AG09309 (cell line): ENCODE results near the gene ATP9B.

Experiments used
- DNase-seq: peaks from one replicate; pipeline ENCODE4 v3.0.0-alpha.2; 2010; ENCODE audit warnings: low read depth
- H3K4me3 ChIP-seq: 2 replicates; pipeline ENCODE4 v1.5.1; 2011; ENCODE audit warnings: mild to moderate bottlenecking, low read depth, low read length, moderate library complexity; ENCODE audit not compliant: control insufficient read depth
- CTCF ChIP-seq: IDR thresholded peaks from 2 replicates; pipeline ENCODE4 v1.5.1; 2011; ENCODE audit warnings: mild to moderate bottlenecking, low read depth, low read length, inconsistent platforms; ENCODE audit not compliant: insufficient read depth, control insufficient read depth; ENCODE audit errors: missing control alignments

ATP9B gene

GRCh38 chr18:79405781-79406575 lies 336.8 kb downstream of the ATP9B start:
- no peak overlapping the region for H3K4me3 ChIP-seq
- DNase-seq = no peak
- no peak for TF ChIP-seq CTCF

- no peak for DNase-seq
- no peak overlapping the region for H3K4me3 ChIP-seq
- TF ChIP-seq CTCF = no peak
Observed at GRCh38 chr18:79406708-79407107, 337.5 kb downstream of the ATP9B start.

GRCh38 chr18:79409313-79409712 lies 340.1 kb downstream of the ATP9B start:
- TF ChIP-seq CTCF = no peak
- no peak overlapping the region for H3K4me3 ChIP-seq
- DNase-seq = no peak

- TF ChIP-seq CTCF = no peak
- no peak overlapping the region for H3K4me3 ChIP-seq
- DNase-seq = no peak
Observed at GRCh38 chr18:79410171-79410641, 341.0 kb downstream of the ATP9B start.

GRCh38 chr18:79410731-79411613 lies 341.8 kb downstream of the ATP9B start:
- H3K4me3 ChIP-seq = no peak overlapping the region
- no peak for TF ChIP-seq CTCF
- DNase-seq = no peak

- H3K4me3 ChIP-seq = no peak overlapping the region
- DNase-seq = no peak
- TF ChIP-seq CTCF = no peak
Observed at GRCh38 chr18:79411614-79412526, 342.7 kb downstream of the ATP9B start.
